Germinal center (tissue), 1 donor: ENCODE data around the gene RNASE13.
A peak's percentile ranks its signal among the peaks of the same experiment; 100 is the strongest.

ENCODE experiments used
- DNase-seq: peaks from one replicate; pipeline ENCODE4 v3.0.0; 2012; ENCODE audit warnings: mixed read lengths, low spot score

RNASE13 gene

GRCh38 chr14:21034707-21035106, at the start of gene RNASE13:
RNASE13 (minus strand) TSS chr14:21034807; CDS start chr14:21034288, 519 bp downstream.
- DNase-seq: no peak

GRCh38 chr14:21084396-21084795, 49.8 kb upstream of the RNASE13 start:
- DNase-seq: no peak

- no peak for DNase-seq
These were observed 49.1 kb upstream of the RNASE13 start for GRCh38 chr14:21083565-21084325.

- DNase-seq: no peak
These were observed 47.0 kb upstream of the RNASE13 start for GRCh38 chr14:21081521-21082142.

GRCh38 chr14:21078726-21079125, 44.1 kb upstream of the RNASE13 start:
- DNase-seq: no peak

- no peak for DNase-seq
These were observed 43.7 kb upstream of the RNASE13 start for GRCh38 chr14:21078287-21078686.

- DNase-seq: no peak
These were observed 43.1 kb upstream of the RNASE13 start for GRCh38 chr14:21077672-21078071.

GRCh38 chr14:21075719-21076437, 41.3 kb upstream of the RNASE13 start:
- no peak for DNase-seq

GRCh38 chr14:21074398-21075272, 40.0 kb upstream of the RNASE13 start:
- no peak for DNase-seq

GRCh38 chr14:21073921-21074320, 39.3 kb upstream of the RNASE13 start:
- DNase-seq: no peak

- no peak for DNase-seq
These were observed 38.3 kb upstream of the RNASE13 start for GRCh38 chr14:21072781-21073339.

- no peak for DNase-seq
These were observed 37.4 kb upstream of the RNASE13 start for GRCh38 chr14:21072031-21072473.

GRCh38 chr14:21071225-21072030, 36.8 kb upstream of the RNASE13 start:
- peak; percentile 79 for DNase-seq

- DNase-seq: peak; percentile 26
These were observed 36.1 kb upstream of the RNASE13 start for GRCh38 chr14:21070610-21071224.

- peak; percentile 30 for DNase-seq
These were observed 35.5 kb upstream of the RNASE13 start, which contains the start of gene ARHGEF40 for GRCh38 chr14:21070083-21070609. ARHGEF40 (plus strand) TSS chr14:21070304; CDS start chr14:21070397, 93 bp downstream.

GRCh38 chr14:21069388-21070082, 34.9 kb upstream of the RNASE13 start:
- no peak for DNase-seq

GRCh38 chr14:21068521-21069387, 34.1 kb upstream of the RNASE13 start:
- peak; percentile 59 for DNase-seq

- no peak for DNase-seq
These were observed 32.4 kb upstream of the RNASE13 start for GRCh38 chr14:21066882-21067502.
